IPS DF 6.9 (cell line): Measurements from ENCODE around the gene MCM8.

Experiments used
- DNase-seq: peaks from one replicate; pipeline ENCODE4 v3.0.0-alpha.2; 2013; ENCODE audit warnings: low read depth, low spot score
- H3K27ac ChIP-seq: one replicate; pipeline ENCODE4 v1.5.1; 2013; ENCODE audit warnings: low read length, control low read depth
- H3K27me3 ChIP-seq: 2 replicates; pipeline ENCODE4 v1.6.1; 2013; ENCODE audit warnings: mild to moderate bottlenecking, low read length; ENCODE audit not compliant: control insufficient read depth, insufficient read depth
- H3K36me3 ChIP-seq: 2 replicates; pipeline ENCODE4 v1.6.1; 2013; ENCODE audit warnings: low read length; ENCODE audit not compliant: control insufficient read depth, insufficient read depth
- H3K4me1 ChIP-seq: 2 replicates; pipeline ENCODE4 v1.6.1; 2013; ENCODE audit warnings: low read length; ENCODE audit not compliant: control insufficient read depth, insufficient read depth
- H3K4me3 ChIP-seq: 2 replicates; pipeline ENCODE4 v1.5.1; 2013; ENCODE audit warnings: mild to moderate bottlenecking, low read length
- H3K9me3 ChIP-seq: 2 replicates; pipeline ENCODE4 v1.6.1; 2013; ENCODE audit warnings: low read length, inconsistent platforms; ENCODE audit not compliant: control insufficient read depth, insufficient read depth
- WGBS: extraction: QIAGEN DNeasy Blood & Tissue Kit; methylation state at CpG from one replicate; pipeline ENCODE4 v1.1.7; 2013; ENCODE audit warnings: mixed read lengths, missing lambda C conversion rate; ENCODE audit not compliant: insufficient read length, insufficient coverage; 5-methylcytosine and 5-hydroxymethylcytosine counted together

The MCM8 gene

GRCh38 chr20:5999783-6000182, 49.3 kb downstream of the MCM8 start:
- no peaks in the 10 kb centered on the region for H3K9me3 ChIP-seq
- DNase-seq, result no peak
- no peaks in the 10 kb centered on the region for H3K4me1 ChIP-seq
- no CpG with 5 or more reads among the region's 9 CpGs for WGBS
- peaks cover 5% of the 10 kb centered on the region; the same call in 1 of the 2 replicates for H3K36me3 ChIP-seq
- no peak overlapping the region for H3K27ac ChIP-seq
- no peak overlapping the region for H3K4me3 ChIP-seq
- no peaks in the 10 kb centered on the region for H3K27me3 ChIP-seq

- H3K36me3 ChIP-seq, result no peaks in the 10 kb centered on the region
- no peaks in the 10 kb centered on the region for H3K27me3 ChIP-seq
- no CpG with 5 or more reads among the region's 8 CpGs for WGBS
- H3K9me3 ChIP-seq, result no peaks in the 10 kb centered on the region
- DNase-seq, result no peak
- H3K4me1 ChIP-seq, result no peaks in the 10 kb centered on the region
- no peak overlapping the region for H3K4me3 ChIP-seq
- no peak overlapping the region for H3K27ac ChIP-seq
Observed at GRCh38 chr20:6000871-6001270, 50.4 kb downstream of the MCM8 start.

DNA sequence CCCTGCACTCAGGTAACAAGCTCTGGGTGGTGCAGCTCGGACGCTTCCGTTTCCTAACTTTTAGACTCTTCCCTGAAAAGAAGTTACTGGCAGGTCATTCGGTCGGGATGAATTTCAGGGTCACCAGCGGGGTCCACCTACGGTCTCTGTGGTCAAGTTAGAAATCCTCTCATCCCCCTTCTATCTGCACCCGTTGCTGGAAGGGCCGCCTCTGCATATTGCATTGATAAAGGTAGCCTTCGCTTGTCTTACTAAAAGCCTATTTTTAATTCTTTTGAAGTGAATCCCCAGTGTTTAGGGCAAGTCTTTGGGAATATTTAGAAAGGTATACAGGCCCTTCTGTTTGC, 56.1 kb downstream of the MCM8 start:
- no peaks in the 10 kb centered on the region for H3K27me3 ChIP-seq
- no peak for DNase-seq
- WGBS, result no CpG with 5 or more reads among the region's 10 CpGs
- H3K4me1 ChIP-seq, result no peaks in the 10 kb centered on the region
- peaks cover 3% of the 10 kb centered on the region; the same call in 1 of the 2 replicates for H3K36me3 ChIP-seq
- H3K4me3 ChIP-seq, result peak overlapping the region; percentile 78
- no peaks in the 10 kb centered on the region for H3K9me3 ChIP-seq
- no peak overlapping the region for H3K27ac ChIP-seq

DNA sequence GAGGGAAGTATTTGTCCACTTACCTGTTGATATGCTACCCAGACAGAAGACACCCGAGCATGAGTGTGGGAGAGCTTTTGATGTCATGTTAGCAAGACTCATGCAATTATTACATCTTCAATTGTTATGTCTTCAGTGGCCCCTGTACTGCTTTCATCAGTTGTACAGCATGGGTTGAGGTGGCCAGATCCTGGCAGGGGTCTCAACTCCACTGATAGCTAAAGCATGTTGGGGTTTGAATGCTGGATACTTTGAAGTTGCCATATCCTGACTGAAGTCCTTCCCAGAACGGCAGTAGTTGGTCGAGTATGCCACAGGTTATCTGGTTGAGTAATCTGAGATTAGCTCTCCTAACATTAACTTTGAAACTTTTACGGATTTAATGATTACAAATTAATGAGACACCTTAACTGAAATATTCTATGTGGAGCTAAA, 56.7 kb downstream of the MCM8 start:
- no peak overlapping the region; the same call in 1 of the 2 replicates for H3K4me3 ChIP-seq
- no peaks in the 10 kb centered on the region for H3K27me3 ChIP-seq
- H3K36me3 ChIP-seq, result peaks cover 3% of the 10 kb centered on the region; the same call in 1 of the 2 replicates
- DNase-seq, result no peak
- H3K9me3 ChIP-seq, result no peaks in the 10 kb centered on the region
- no peak overlapping the region for H3K27ac ChIP-seq
- no CpG with 5 or more reads among the region's 4 CpGs for WGBS
- no peaks in the 10 kb centered on the region for H3K4me1 ChIP-seq

DNA sequence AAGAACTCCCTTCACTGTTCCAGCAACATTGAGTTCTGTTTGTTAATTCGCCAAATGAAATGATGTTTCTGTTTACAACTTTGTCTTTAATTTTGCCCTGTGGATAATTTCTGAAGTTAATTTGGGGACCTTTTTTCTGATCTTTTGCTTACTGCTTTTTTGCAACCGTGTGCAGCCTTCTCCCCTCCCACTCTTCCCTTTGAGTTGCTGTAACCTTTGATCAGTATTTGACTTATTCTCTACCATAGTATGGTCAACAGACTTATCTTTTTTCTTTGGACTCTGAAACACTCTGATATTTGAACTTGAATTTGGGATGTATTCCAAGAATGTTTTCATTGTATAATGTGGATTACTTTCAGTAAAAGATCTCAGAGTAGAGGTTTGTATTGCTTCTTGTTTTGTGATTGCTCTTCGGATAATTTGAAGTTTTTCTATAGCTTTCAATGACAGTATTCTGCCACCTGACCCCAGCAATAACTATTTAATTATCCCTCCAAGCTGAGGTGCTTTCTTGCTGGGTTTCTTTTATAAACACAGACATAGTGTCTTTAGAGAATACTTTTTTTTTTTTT, 57.2 kb downstream of the MCM8 start:
- WGBS, result no CpG with 5 or more reads among the region's 3 CpGs
- no peaks in the 10 kb centered on the region for H3K9me3 ChIP-seq
- H3K4me1 ChIP-seq, result no peaks in the 10 kb centered on the region
- no peak for DNase-seq
- H3K4me3 ChIP-seq, result no peak overlapping the region
- no peaks in the 10 kb centered on the region for H3K27me3 ChIP-seq
- H3K27ac ChIP-seq, result no peak overlapping the region
- peaks cover 3% of the 10 kb centered on the region; the same call in 1 of the 2 replicates for H3K36me3 ChIP-seq

DNA sequence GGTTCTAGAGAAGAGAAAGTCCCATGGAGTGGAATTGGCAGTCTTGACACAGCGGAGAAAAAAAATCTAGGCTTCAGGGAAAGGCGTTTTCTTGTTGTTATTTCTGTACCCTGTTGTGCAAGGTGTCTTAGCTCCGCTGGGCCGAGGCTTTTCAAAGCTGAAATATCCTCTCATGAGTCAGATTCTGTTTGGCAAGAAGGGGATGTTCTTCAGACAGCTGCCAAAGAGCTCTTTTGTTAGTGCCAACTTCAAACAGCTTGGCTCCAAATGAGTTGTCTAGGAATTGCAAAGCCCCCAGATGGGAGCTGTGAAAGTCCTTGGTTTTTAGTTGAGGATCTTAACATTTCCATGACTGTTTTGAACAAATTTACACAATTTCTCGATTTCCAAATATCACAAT, 57.8 kb downstream of the MCM8 start:
- Histone ChIP-seq H3K4me3 (no peak overlapping the region), H3K27ac (no peak overlapping the region), H3K9me3 (no peaks in the 10 kb centered on the region), H3K27me3 (no peaks in the 10 kb centered on the region), H3K36me3 (peaks cover 3% of the 10 kb centered on the region; the same call in 1 of the 2 replicates), H3K4me1 (no peaks in the 10 kb centered on the region)
- WGBS, result 100% methylated on average over 1 of the region's 5 CpGs
- no peak for DNase-seq

- Histone ChIP-seq H3K27ac (no peak overlapping the region), H3K4me3 (no peak overlapping the region), H3K9me3 (no peaks in the 10 kb centered on the region), H3K27me3 (no peaks in the 10 kb centered on the region), H3K36me3 (peaks cover 3% of the 10 kb centered on the region; the same call in 1 of the 2 replicates), H3K4me1 (no peaks in the 10 kb centered on the region)
- WGBS, result 100% methylated on average over 2 of the region's 5 CpGs
- DNase-seq, result no peak
Observed at GRCh38 chr20:6012179-6012578, 61.7 kb downstream of the MCM8 start.

DNA sequence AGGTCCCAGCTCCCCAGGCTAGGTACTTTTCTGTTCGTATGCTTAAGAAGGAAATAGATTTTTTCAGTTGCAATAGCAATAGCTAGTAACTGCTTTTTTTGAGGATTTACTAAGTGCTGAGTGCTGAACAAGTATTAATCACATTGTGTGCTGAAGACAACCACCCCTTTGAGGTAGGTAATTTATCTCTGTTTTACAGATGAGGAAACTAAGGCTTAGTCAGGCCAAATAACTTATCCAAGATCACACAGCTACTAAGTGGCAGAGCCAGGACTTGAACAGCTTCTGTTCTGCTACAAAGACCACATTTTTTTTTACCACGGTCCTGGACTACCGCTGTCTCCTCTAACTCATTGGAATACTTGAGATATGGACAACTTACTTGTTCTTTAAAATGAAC, 63.6 kb downstream of the MCM8 start:
- WGBS, result no CpG with 5 or more reads among the region's 3 CpGs
- Histone ChIP-seq H3K27me3 (no peaks in the 10 kb centered on the region), H3K9me3 (no peaks in the 10 kb centered on the region), H3K27ac (no peak overlapping the region), H3K4me1 (no peaks in the 10 kb centered on the region), H3K36me3 (peaks cover 3% of the 10 kb centered on the region; the same call in 1 of the 2 replicates), H3K4me3 (no peak overlapping the region)
- no peak for DNase-seq

DNA sequence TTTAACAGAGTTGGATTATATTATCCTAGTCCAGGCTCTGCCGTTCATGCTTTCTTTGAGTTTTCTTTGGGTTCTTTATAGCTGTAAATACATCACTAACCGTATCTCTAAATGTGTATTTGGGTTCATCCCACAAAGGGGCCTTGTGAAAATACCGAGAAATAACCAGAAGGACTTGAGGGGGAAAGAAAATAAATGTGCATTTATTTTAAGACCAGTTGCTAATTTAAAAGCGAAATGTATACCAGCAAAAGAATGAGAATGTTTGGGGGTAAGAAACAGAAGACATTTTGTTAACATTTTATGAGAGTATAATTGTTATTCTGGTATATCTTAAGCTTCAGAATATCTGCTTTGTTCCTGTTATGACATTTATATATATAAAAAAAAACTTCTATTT, 64.5 kb downstream of the MCM8 start:
- no peak overlapping the region for H3K4me3 ChIP-seq
- no peak for DNase-seq
- H3K36me3 ChIP-seq, result peaks cover 3% of the 10 kb centered on the region; the same call in 1 of the 2 replicates
- no peaks in the 10 kb centered on the region for H3K4me1 ChIP-seq
- H3K9me3 ChIP-seq, result no peaks in the 10 kb centered on the region
- no peak overlapping the region for H3K27ac ChIP-seq
- no CpG with 5 or more reads among the region's 4 CpGs for WGBS
- H3K27me3 ChIP-seq, result no peaks in the 10 kb centered on the region

- H3K4me1 ChIP-seq, result no peaks in the 10 kb centered on the region
- H3K36me3 ChIP-seq, result no peaks in the 10 kb centered on the region
- no peaks in the 10 kb centered on the region for H3K9me3 ChIP-seq
- H3K27ac ChIP-seq, result no peak overlapping the region
- no peaks in the 10 kb centered on the region for H3K27me3 ChIP-seq
- no peak overlapping the region for H3K4me3 ChIP-seq
- no peak for DNase-seq
Observed at GRCh38 chr20:6017467-6017866, 67.0 kb downstream of the MCM8 start.

DNA sequence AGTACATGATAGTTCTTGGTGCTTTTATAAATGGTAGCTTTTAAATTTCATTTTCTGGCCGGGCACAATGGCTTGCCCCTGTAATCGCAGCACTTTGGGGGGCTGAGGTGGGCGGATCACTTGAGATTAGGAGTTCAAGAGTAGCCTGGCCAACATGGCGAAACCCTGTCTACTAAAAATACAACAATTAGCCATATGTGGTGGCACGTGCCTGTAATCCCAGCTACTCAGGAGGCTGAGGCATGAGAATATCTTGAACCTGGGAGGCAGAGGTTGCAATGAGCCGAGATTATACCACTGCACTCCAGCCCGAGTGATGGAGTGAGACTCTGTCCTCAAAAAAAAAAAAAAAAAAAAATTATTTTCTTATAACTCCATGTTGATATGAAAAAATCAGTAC, 67.4 kb downstream of the MCM8 start:
- DNase-seq, result no peak
- WGBS, result no CpG with 5 or more reads among the region's 7 CpGs
- no peak overlapping the region for H3K27ac ChIP-seq
- H3K4me1 ChIP-seq, result no peaks in the 10 kb centered on the region
- H3K4me3 ChIP-seq, result no peak overlapping the region
- no peaks in the 10 kb centered on the region for H3K27me3 ChIP-seq
- H3K36me3 ChIP-seq, result no peaks in the 10 kb centered on the region
- H3K9me3 ChIP-seq, result no peaks in the 10 kb centered on the region
